Measurements from ENCODE around the gene IGF2BP2. TPM values are rescaled to one million over a fixed set of nuclear protein-coding genes. Genes with fewer than 3 reads are reported as not detected.

IGF2BP2 gene
- total RNA-seq, 1 donor from 2014 or later, result 17.9 TPM

DNA sequence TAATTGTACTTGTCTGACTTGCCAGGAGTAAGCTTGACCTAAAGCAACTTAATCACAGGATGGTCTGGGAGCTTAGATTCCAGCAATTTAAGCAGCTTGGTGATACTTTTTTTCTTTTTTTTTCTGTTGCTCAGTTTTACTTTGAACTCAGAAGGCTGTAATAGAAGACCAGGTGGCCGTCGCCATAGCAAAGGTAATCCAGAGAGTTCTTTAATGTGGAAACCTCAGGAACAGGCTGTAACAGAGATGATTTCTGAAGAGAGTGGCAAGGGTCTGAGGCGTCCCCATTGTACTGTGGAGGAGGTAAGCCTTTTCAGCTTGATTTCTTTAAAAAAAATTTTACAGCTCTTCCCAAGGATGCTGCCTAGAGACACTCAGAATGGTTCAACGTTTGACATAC, 218.6 kb downstream of the IGF2BP2 start:
- intact Hi-C loops (cut with micrococcal nuclease), result no loop called here
- H3K4me1 ChIP-seq, result no peaks in the 10 kb centered on the region
- no peaks in the 10 kb centered on the region for H3K27me3 ChIP-seq (ENCODE audit: low read depth)
- no peaks in the 10 kb centered on the region for H3K9me3 ChIP-seq (replicated peaks)
- no peak overlapping the region for H3K4me3 ChIP-seq
- peaks cover 94% of the 10 kb centered on the region for H3K36me3 ChIP-seq
- TF ChIP-seq, protein P1, sequence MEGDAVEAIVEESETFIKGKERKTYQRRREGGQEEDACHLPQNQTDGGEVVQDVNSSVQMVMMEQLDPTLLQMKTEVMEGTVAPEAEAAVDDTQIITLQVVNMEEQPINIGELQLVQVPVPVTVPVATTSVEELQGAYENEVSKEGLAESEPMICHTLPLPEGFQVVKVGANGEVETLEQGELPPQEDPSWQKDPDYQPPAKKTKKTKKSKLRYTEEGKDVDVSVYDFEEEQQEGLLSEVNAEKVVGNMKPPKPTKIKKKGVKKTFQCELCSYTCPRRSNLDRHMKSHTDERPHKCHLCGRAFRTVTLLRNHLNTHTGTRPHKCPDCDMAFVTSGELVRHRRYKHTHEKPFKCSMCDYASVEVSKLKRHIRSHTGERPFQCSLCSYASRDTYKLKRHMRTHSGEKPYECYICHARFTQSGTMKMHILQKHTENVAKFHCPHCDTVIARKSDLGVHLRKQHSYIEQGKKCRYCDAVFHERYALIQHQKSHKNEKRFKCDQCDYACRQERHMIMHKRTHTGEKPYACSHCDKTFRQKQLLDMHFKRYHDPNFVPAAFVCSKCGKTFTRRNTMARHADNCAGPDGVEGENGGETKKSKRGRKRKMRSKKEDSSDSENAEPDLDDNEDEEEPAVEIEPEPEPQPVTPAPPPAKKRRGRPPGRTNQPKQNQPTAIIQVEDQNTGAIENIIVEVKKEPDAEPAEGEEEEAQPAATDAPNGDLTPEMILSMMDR (IDR thresholded peaks at IDR 0.05; ENCODE audit: borderline replicate concordance), result no peak
- H3K27ac ChIP-seq (replicated peaks), result no peak overlapping the region
- DNase-seq, result no peak

DNA sequence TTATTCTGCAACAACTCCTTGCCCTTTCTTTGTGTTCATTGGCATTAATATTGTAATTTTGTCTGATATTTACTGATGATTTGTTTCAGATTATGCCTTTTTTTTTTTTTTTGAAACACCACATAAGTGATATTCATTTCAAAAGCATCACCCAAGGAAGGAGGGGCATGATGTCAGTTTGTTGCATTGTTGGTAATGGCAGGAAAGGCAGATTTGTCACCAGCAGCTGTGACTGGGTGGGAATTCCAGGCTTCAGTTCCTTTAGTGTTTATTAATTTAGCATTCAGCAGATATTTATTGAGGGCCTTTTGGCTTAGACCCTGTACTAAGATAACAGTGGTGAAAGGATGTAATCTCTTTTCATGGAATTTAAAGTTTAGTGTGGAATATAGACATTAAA, 219.3 kb downstream of the IGF2BP2 start:
- DNase-seq, result no peak
- intact Hi-C loops (cut with micrococcal nuclease), result no loop called here
- H3K27ac ChIP-seq (replicated peaks), result no peak overlapping the region
- no peaks in the 10 kb centered on the region for H3K27me3 ChIP-seq (ENCODE audit: low read depth)
- H3K4me3 ChIP-seq, result no peak overlapping the region
- peaks cover 94% of the 10 kb centered on the region for H3K36me3 ChIP-seq
- no peaks in the 10 kb centered on the region for H3K9me3 ChIP-seq (replicated peaks)
- no peaks in the 10 kb centered on the region for H3K4me1 ChIP-seq
- TF ChIP-seq, protein P1 (IDR thresholded peaks at IDR 0.05; ENCODE audit: borderline replicate concordance), result no peak

DNA sequence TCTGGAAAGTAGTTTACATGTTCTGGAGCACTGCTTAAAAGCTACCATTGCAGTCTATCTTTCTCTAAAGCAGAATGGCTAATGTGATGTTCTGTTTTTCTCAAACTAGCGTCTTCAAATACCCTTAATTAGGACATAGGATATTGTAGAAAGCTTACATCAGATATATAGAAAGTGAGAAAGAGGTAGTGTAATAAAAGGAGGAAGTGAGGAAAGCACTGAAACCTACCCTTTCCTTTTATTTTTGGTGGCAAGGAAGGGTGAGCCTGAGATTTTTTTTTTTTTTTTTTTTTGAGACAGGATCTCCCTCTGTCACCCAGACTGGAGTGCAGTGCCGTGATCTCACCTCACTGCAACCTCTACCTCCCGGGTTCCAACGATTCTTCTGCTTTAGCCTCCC, 229.3 kb downstream of the IGF2BP2 start:
- peaks cover 83% of the 10 kb centered on the region for H3K36me3 ChIP-seq
- TF ChIP-seq, protein P1 (IDR thresholded peaks at IDR 0.05; ENCODE audit: borderline replicate concordance), result no peak
- H3K4me3 ChIP-seq, result no peak overlapping the region
- H3K4me1 ChIP-seq, result no peaks in the 10 kb centered on the region
- intact Hi-C loops (cut with micrococcal nuclease), result no loop called here
- no peak for DNase-seq
- no peak overlapping the region for H3K27ac ChIP-seq (replicated peaks)
- H3K27me3 ChIP-seq (ENCODE audit: low read depth), result no peaks in the 10 kb centered on the region
- no peaks in the 10 kb centered on the region for H3K9me3 ChIP-seq (replicated peaks)

DNA sequence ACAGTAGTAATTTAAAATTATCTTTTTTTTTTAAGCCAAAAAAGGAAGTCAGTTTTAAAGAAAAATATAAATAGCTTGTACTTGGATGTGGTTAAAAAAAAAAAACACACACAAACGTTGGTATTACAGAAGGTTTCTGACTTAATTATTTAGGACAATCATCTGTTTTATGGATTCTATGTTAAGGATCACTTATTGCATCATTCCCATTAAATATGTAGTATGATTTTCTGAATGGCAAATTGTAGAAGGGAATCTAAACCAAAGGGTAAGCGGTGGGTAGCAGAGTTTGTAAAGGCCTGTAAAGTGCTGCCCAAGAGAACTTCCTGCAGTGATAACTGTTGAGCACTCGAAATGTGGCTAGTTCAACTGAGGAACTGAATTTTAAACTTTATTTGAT, 230.8 kb downstream of the IGF2BP2 start:
- Histone ChIP-seq H3K4me1 (peaks cover 3% of the 10 kb centered on the region), H3K36me3 (peaks cover 77% of the 10 kb centered on the region), H3K9me3 (replicated peaks) (no peaks in the 10 kb centered on the region), H3K27ac (replicated peaks) (no peak overlapping the region), H3K4me3 (no peak overlapping the region), H3K27me3 (ENCODE audit: low read depth) (no peaks in the 10 kb centered on the region)
- intact Hi-C loops (cut with micrococcal nuclease), result no loop called here
- no peak for DNase-seq
- TF ChIP-seq, protein P1 (IDR thresholded peaks at IDR 0.05; ENCODE audit: borderline replicate concordance), result no peak

Small RNA genes lying within 50 kb of the gene (microRNA-seq; reads per million reads assigned to microRNA genes)
- gene MIR548AQ, result not detected

Other genes starting within 250 kb of the IGF2BP2 start
- 30.6 TPM for gene SENP2, start 238.7 kb downstream of the IGF2BP2 start, total RNA-seq
- gene TRA2B, start 113.0 kb upstream of the IGF2BP2 start, total RNA-seq, result 42.7 TPM